HEK293 (cell line): ENCODE data around the gene UBIAD1.

Experiments used
- GLI2 ChIP-seq: fragments of 450-650 bp; formaldehyde crosslinking; IDR thresholded peaks from 2 replicates; pipeline ENCODE4; 2017; ENCODE audit warnings: missing biosample characterization, missing genetic modification characterization, low read depth, borderline replicate concordance
- HOXC10 ChIP-seq: sonication (generic); formaldehyde crosslinking; IDR thresholded peaks from 2 replicates; pipeline ENCODE4 v1.8.1; 2023; ENCODE audit warnings: mild to moderate bottlenecking, missing genetic modification reagents
- MZF1 ChIP-seq: fragments of 450-650 bp; formaldehyde crosslinking; IDR thresholded peaks from 2 replicates; pipeline ENCODE4 v1.5.1; 2017; ENCODE audit warnings: missing biosample characterization, missing genetic modification characterization, borderline replicate concordance
- SALL2 ChIP-seq: fragments of 450-650 bp; formaldehyde crosslinking; IDR thresholded peaks from 2 replicates; pipeline ENCODE4 v1.5.0; 2017; ENCODE audit warnings: missing biosample characterization, mild to moderate bottlenecking, missing genetic modification characterization, borderline replicate concordance
- ZBTB17 ChIP-seq: fragments of 450-650 bp; formaldehyde crosslinking; IDR thresholded peaks from 2 replicates; pipeline ENCODE4 v1.5.1; 2016; ENCODE audit warnings: missing biosample characterization, missing genetic modification characterization
- ZBTB21 ChIP-seq: fragments of 450-650 bp; formaldehyde crosslinking; IDR thresholded peaks from 2 replicates; pipeline ENCODE4 v1.5.1; 2017; ENCODE audit warnings: missing biosample characterization, missing genetic modification characterization
- ZBTB48 ChIP-seq: fragments of 450-650 bp; formaldehyde crosslinking; IDR thresholded peaks from 2 replicates; pipeline ENCODE4 v1.5.1; 2016; ENCODE audit warnings: missing biosample characterization, missing genetic modification characterization
- ZBTB7A ChIP-seq: fragments of 450-650 bp; formaldehyde crosslinking; IDR thresholded peaks from 2 replicates; pipeline ENCODE4 v1.5.1; 2016; ENCODE audit warnings: low read depth, missing biosample characterization, missing genetic modification characterization
- ZNF146 ChIP-seq: fragments of 450-650 bp; formaldehyde crosslinking; IDR thresholded peaks from 2 replicates; pipeline ENCODE4 v1.5.1; 2016; ENCODE audit warnings: missing biosample characterization, missing genetic modification characterization
- ZNF23 ChIP-seq: fragments of 450-650 bp; formaldehyde crosslinking; IDR thresholded peaks from 2 replicates; pipeline ENCODE4 v1.5.1; 2016; ENCODE audit warnings: missing biosample characterization, missing genetic modification characterization, borderline replicate concordance
- ZNF350 ChIP-seq: fragments of 450-650 bp; formaldehyde crosslinking; IDR thresholded peaks from 2 replicates; pipeline ENCODE4 v1.5.0; 2017; ENCODE audit warnings: missing biosample characterization, mild to moderate bottlenecking, missing genetic modification characterization
- ZNF394 ChIP-seq: fragments of 450-650 bp; formaldehyde crosslinking; IDR thresholded peaks from 2 replicates; pipeline ENCODE4 v1.5.1; 2016; ENCODE audit warnings: missing biosample characterization, missing genetic modification characterization, mild to moderate bottlenecking, moderate library complexity, borderline replicate concordance
- ZNF473 ChIP-seq: fragments of 450-650 bp; formaldehyde crosslinking; IDR thresholded peaks from 2 replicates; pipeline ENCODE4 v1.5.1; 2017; ENCODE audit warnings: missing biosample characterization, missing genetic modification characterization
- ZNF510 ChIP-seq: fragments of 450-650 bp; formaldehyde crosslinking; IDR thresholded peaks from 2 replicates; pipeline ENCODE4 v1.5.1; 2018; ENCODE audit warnings: mild to moderate bottlenecking, missing genetic modification characterization, missing biosample characterization; ENCODE audit not compliant: insufficient replicate concordance
- ZNF529 ChIP-seq: fragments of 450-650 bp; formaldehyde crosslinking; IDR thresholded peaks from 2 replicates; pipeline ENCODE4 v1.5.1; 2017; ENCODE audit warnings: missing genetic modification characterization, missing biosample characterization; ENCODE audit not compliant: insufficient replicate concordance
- ZNF530 ChIP-seq: fragments of 450-650 bp; formaldehyde crosslinking; IDR thresholded peaks from 2 replicates; pipeline ENCODE4 v1.5.1; 2016; ENCODE audit warnings: low read depth, missing biosample characterization, missing genetic modification characterization
- ZNF664 ChIP-seq: fragments of 450-650 bp; formaldehyde crosslinking; IDR thresholded peaks from 2 replicates; pipeline ENCODE4 v1.5.1; 2016; ENCODE audit warnings: missing biosample characterization, missing genetic modification characterization
- ZNF701 ChIP-seq: fragments of 450-650 bp; formaldehyde crosslinking; IDR thresholded peaks from 2 replicates; pipeline ENCODE4 v1.5.1; 2016; ENCODE audit warnings: missing biosample characterization, missing genetic modification characterization
- TF ChIP-seq, protein P1 (sequence below): fragments of 450-650 bp; formaldehyde crosslinking; IDR thresholded peaks from 2 replicates; pipeline ENCODE4 v1.5.1; 2016; ENCODE audit warnings: missing biosample characterization, missing genetic modification characterization
- TF ChIP-seq, protein P2 (sequence below): fragments of 450-650 bp; IDR thresholded peaks from 2 replicates; pipeline ENCODE4 v1.5.1; 2018; ENCODE audit warnings: missing biosample characterization, mild to moderate bottlenecking, missing genetic modification characterization
- TF ChIP-seq, protein P3 (sequence below): fragments of 450-650 bp; formaldehyde crosslinking; IDR thresholded peaks from 2 replicates; pipeline ENCODE4 v1.5.1; 2016; ENCODE audit warnings: missing biosample characterization, missing genetic modification characterization
- TF ChIP-seq, protein P4 (sequence below): fragments of 450-650 bp; formaldehyde crosslinking; IDR thresholded peaks from 2 replicates; pipeline ENCODE4 v1.5.1; 2016; ENCODE audit warnings: missing biosample characterization, missing genetic modification characterization
- TF ChIP-seq, protein P5 (sequence below): fragments of 450-650 bp; formaldehyde crosslinking; IDR thresholded peaks from 2 replicates; pipeline ENCODE4 v1.5.1; 2016; ENCODE audit warnings: missing biosample characterization, missing genetic modification characterization, borderline replicate concordance
- TF ChIP-seq, protein P6 (sequence below): fragments of 450-650 bp; formaldehyde crosslinking; IDR thresholded peaks from 2 replicates; pipeline ENCODE4 v1.5.1; 2017; ENCODE audit warnings: missing biosample characterization, mild to moderate bottlenecking, missing genetic modification characterization, moderate library complexity
- TF ChIP-seq, protein P7 (sequence below): fragments of 450-650 bp; formaldehyde crosslinking; IDR thresholded peaks from 2 replicates; pipeline ENCODE4 v1.5.1; 2017; ENCODE audit warnings: missing biosample characterization, missing genetic modification characterization

UBIAD1 gene

DNA sequence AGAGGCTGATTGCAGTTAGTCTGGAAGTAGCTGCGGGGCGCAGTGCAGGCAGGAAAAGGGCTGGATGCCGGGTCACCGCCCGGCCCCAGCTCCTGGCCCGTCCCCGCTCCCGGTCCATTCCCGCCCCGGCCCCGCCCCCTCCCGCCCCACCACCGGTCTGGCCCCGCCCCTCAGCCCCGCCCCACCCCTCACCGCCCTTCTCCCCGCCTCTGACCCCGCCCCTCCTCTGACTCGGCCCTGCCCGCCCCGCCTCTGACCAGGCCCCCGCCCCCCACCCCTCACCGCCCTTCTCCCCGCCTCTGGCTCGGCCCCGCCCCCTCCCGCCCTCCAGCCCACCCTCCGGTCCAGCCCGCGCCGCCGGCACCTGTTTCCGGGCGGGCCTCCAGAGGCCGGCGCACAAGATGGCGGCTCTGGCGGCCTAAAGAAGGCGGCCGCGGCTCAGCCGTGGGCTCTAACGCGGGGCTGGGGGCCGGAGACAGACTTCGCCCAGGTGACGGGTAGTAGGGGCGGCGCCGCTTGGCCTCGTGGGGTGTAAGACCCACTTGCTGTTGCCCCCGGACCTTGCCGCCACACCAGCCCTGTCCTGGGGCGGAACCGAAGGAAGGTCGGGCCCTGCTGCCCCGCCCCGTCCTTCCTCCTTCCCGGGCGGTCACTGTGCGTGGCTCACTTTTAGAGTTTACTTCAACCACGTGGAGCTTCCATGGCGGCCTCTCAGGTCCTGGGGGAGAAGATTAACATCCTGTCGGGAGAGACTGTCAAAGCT is at the start of gene UBIAD1 (continued):
- TF ChIP-seq, protein P1, sequence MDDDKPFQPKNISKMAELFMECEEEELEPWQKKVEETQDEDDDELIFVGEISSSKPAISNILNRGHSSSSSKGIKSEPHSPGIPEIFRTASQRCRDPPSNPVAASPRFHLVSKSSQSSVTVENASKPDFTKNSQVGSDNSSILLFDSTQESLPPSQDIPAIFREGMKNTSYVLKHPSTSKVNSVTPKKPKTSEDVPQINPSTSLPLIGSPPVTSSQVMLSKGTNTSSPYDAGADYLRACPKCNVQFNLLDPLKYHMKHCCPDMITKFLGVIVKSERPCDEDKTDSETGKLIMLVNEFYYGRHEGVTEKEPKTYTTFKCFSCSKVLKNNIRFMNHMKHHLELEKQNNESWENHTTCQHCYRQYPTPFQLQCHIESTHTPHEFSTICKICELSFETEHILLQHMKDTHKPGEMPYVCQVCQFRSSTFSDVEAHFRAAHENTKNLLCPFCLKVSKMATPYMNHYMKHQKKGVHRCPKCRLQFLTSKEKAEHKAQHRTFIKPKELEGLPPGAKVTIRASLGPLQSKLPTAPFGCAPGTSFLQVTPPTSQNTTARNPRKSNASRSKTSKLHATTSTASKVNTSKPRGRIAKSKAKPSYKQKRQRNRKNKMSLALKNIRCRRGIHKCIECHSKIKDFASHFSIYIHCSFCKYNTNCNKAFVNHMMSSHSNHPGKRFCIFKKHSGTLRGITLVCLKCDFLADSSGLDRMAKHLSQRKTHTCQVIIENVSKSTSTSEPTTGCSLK (tag by site-specific recombination) = no peak
- TF ChIP-seq, protein P2, sequence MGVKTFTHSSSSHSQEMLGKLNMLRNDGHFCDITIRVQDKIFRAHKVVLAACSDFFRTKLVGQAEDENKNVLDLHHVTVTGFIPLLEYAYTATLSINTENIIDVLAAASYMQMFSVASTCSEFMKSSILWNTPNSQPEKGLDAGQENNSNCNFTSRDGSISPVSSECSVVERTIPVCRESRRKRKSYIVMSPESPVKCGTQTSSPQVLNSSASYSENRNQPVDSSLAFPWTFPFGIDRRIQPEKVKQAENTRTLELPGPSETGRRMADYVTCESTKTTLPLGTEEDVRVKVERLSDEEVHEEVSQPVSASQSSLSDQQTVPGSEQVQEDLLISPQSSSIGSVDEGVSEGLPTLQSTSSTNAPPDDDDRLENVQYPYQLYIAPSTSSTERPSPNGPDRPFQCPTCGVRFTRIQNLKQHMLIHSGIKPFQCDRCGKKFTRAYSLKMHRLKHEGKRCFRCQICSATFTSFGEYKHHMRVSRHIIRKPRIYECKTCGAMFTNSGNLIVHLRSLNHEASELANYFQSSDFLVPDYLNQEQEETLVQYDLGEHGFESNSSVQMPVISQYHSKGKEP (tag by site-specific recombination) = no peak
- TF ChIP-seq MZF1 (tag by site-specific recombination) (no peak), ZNF394 (no peak; the same call in 1 of the 2 replicates), ZNF510 (tag by site-specific recombination) (no peak), GLI2 (no peak; the same call in 1 of the 2 replicates), ZNF350 (tag by site-specific recombination) (no peak), ZBTB48 (peak; percentile 43; the same call in 1 of the 2 replicates), ZNF530 (tag by site-specific recombination) (no peak), ZNF701 (tag by site-specific recombination) (no peak), ZNF473 (tag by site-specific recombination) (no peak), ZNF23 (tag by site-specific recombination) (no peak), ZBTB17 (no peak), ZNF146 (tag by site-specific recombination) (no peak; the same call in 1 of the 2 replicates), SALL2 (tag by site-specific recombination) (no peak), ZNF664 (tag by site-specific recombination) (peak; percentile 5; the same call in 1 of the 2 replicates), ZBTB7A (tag by site-specific recombination) (0 out of 2 replicates have a peak, but pooled peaks have one; percentile 36), HOXC10 (CRISPR knock-in tag) (no peak), ZNF529 (tag by site-specific recombination) (no peak), ZBTB21 (tag by site-specific recombination) (no peak)
- TF ChIP-seq, protein P3, sequence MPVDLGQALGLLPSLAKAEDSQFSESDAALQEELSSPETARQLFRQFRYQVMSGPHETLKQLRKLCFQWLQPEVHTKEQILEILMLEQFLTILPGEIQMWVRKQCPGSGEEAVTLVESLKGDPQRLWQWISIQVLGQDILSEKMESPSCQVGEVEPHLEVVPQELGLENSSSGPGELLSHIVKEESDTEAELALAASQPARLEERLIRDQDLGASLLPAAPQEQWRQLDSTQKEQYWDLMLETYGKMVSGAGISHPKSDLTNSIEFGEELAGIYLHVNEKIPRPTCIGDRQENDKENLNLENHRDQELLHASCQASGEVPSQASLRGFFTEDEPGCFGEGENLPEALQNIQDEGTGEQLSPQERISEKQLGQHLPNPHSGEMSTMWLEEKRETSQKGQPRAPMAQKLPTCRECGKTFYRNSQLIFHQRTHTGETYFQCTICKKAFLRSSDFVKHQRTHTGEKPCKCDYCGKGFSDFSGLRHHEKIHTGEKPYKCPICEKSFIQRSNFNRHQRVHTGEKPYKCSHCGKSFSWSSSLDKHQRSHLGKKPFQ = peak; percentile 60; the same call in 1 of the 2 replicates
- TF ChIP-seq, protein P4, sequence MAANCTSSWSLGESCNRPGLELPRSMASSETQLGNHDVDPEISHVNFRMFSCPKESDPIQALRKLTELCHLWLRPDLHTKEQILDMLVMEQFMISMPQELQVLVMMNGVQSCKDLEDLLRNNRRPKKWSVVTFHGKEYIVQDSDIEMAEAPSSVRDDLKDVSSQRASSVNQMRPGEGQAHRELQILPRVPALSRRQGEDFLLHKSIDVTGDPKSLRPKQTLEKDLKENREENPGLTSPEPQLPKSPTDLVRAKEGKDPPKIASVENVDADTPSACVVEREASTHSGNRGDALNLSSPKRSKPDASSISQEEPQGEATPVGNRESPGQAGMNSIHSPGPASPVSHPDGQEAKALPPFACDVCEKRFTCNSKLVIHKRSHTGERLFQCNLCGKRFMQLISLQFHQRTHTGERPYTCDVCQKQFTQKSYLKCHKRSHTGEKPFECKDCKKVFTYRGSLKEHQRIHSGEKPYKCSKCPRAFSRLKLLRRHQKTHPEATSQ (tag by site-specific recombination) = peak; percentile 89; the same call in 1 of the 2 replicates
- TF ChIP-seq, protein P5, sequence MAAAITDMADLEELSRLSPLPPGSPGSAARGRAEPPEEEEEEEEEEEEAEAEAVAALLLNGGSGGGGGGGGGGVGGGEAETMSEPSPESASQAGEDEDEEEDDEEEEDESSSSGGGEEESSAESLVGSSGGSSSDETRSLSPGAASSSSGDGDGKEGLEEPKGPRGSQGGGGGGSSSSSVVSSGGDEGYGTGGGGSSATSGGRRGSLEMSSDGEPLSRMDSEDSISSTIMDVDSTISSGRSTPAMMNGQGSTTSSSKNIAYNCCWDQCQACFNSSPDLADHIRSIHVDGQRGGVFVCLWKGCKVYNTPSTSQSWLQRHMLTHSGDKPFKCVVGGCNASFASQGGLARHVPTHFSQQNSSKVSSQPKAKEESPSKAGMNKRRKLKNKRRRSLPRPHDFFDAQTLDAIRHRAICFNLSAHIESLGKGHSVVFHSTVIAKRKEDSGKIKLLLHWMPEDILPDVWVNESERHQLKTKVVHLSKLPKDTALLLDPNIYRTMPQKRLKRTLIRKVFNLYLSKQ (tag by site-specific recombination) = no peak
- TF ChIP-seq, protein P6, sequence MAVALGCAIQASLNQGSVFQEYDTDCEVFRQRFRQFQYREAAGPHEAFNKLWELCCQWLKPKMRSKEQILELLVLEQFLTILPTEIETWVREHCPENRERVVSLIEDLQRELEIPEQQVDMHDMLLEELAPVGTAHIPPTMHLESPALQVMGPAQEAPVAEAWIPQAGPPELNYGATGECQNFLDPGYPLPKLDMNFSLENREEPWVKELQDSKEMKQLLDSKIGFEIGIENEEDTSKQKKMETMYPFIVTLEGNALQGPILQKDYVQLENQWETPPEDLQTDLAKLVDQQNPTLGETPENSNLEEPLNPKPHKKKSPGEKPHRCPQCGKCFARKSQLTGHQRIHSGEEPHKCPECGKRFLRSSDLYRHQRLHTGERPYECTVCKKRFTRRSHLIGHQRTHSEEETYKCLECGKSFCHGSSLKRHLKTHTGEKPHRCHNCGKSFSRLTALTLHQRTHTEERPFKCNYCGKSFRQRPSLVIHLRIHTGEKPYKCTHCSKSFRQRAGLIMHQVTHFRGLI (tag by site-specific recombination) = peak; percentile 93
- TF ChIP-seq, protein P7, sequence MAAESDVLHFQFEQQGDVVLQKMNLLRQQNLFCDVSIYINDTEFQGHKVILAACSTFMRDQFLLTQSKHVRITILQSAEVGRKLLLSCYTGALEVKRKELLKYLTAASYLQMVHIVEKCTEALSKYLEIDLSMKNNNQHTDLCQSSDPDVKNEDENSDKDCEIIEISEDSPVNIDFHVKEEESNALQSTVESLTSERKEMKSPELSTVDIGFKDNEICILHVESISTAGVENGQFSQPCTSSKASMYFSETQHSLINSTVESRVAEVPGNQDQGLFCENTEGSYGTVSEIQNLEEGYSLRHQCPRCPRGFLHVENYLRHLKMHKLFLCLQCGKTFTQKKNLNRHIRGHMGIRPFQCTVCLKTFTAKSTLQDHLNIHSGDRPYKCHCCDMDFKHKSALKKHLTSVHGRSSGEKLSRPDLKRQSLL = no peak
